NCI-H345 (cell line): Measurements from ENCODE around the gene RNF213.
A peak's percentile ranks its signal among the peaks of the same experiment; 100 is the strongest.

ENCODE experiments used
- DNase-seq: peaks from one replicate; lab custom pipeline; 2025; lab: John Stamatoyannopoulos, UW

Gene RNF213

GRCh38 chr17:80433916-80434666 is 173.4 kb downstream of the RNF213 start:
- DNase-seq = no peak

GRCh38 chr17:80437532-80437931 is 176.9 kb downstream of the RNF213 start:
- no peak for DNase-seq

GRCh38 chr17:80438806-80439205 is 178.2 kb downstream of the RNF213 start:
- no peak for DNase-seq

GRCh38 chr17:80439499-80439898 is 178.8 kb downstream of the RNF213 start:
- DNase-seq = no peak

- no peak for DNase-seq
Observed at GRCh38 chr17:80441133-80441578, 180.5 kb downstream of the RNF213 start.

GRCh38 chr17:80441598-80442322 is 181.1 kb downstream of the RNF213 start:
- DNase-seq = peak; percentile 81

GRCh38 chr17:80442323-80442659 is 181.6 kb downstream of the RNF213 start:
- DNase-seq = no peak

GRCh38 chr17:80442764-80443163 is 182.1 kb downstream of the RNF213 start:
- no peak for DNase-seq

GRCh38 chr17:80443498-80443897 is 182.8 kb downstream of the RNF213 start:
- no peak for DNase-seq

GRCh38 chr17:80443916-80444643 is 183.4 kb downstream of the RNF213 start:
- peak; percentile 63 for DNase-seq

- no peak for DNase-seq
Observed at GRCh38 chr17:80444644-80444979, 184.0 kb downstream of the RNF213 start.

GRCh38 chr17:80445007-80445725 is 184.5 kb downstream of the RNF213 start:
- DNase-seq = no peak

GRCh38 chr17:80445726-80446110 is 185.1 kb downstream of the RNF213 start:
- DNase-seq = no peak

GRCh38 chr17:80446645-80447405 is 186.2 kb downstream of the RNF213 start:
- no peak for DNase-seq

- DNase-seq = no peak
Observed at GRCh38 chr17:80447790-80448189, 187.1 kb downstream of the RNF213 start.
